OCI-LY7 (cell line): ENCODE data around the gene KCNJ8.

ENCODE experiments used
- CTCF ChIP-seq: fragments of 200-600 bp; sonication (generic); conservative IDR thresholded peaks from 2 replicates; pipeline ENCODE4 v1.5.1; 2014; ENCODE audit warnings: mild to moderate bottlenecking, antibody characterized with exemption, low read length, moderate library complexity, mixed read lengths
- EZH2phosphoT487 ChIP-seq: fragments of 200-600 bp; sonication (generic); IDR thresholded peaks from 2 replicates; pipeline ENCODE4 v1.6.1; 2018; ENCODE audit warnings: low read depth, borderline replicate concordance, mild to moderate bottlenecking, mixed run types, antibody characterized with exemption, low read length, moderate library complexity, mixed read lengths

GRCh38 chr12:21725731-21726130, 48.8 kb downstream of the KCNJ8 start:
- TF ChIP-seq CTCF (no peak), EZH2phosphoT487 (no peak)
